MCF 10A (cell line): ENCODE results near the gene ATF7IP2. TPM values are rescaled to one million over a fixed set of nuclear protein-coding genes. Genes with fewer than 3 reads are reported as not detected.
"Not testable (repeated sequence)": the region's sequence is repeated elsewhere in the genome, so short reads cannot be mapped to it uniquely, and the experiment has no call there.

Experiments used
- BruUV-seq: library from RNA; stranded (reverse); fragments of 400-500 nt; replicated peaks from 2 replicates; lab custom pipeline; 2021; lab: Mats Ljungman, UMichigan
- CTCF ChIA-PET: fragments of 300-600 bp; sonication (Branson Sonifier 250); formaldehyde crosslinking; extraction: SDS; loops from one replicate; lab custom pipeline; 2021; ENCODE audit warnings: antibody characterized with exemption, inconsistent platforms; lab: Yijun Ruan, JAX
- POLR2A ChIA-PET: fragments of 300-600, 350-650 bp; sonication (Branson Sonifier 250); formaldehyde crosslinking; extraction: SDS; loops from one replicate; lab custom pipeline; 2020; ENCODE audit warnings: antibody characterized with exemption, inconsistent platforms; lab: Yijun Ruan, JAX
- DNase-seq: peaks from one replicate; pipeline ENCODE4 v3.0.0-alpha.2; 2018; ENCODE audit not compliant: unreplicated experiment
- H3K27ac Mint-ChIP-seq: one replicate; pipeline ENCODE4 v1.8.0; 2022; ENCODE audit warnings: mild to moderate bottlenecking, low read depth, mixed read lengths; ENCODE audit not compliant: unreplicated experiment
- H3K27me3 Mint-ChIP-seq: one replicate; pipeline ENCODE4 v1.8.0; 2022; ENCODE audit warnings: mixed read lengths; ENCODE audit not compliant: insufficient read depth, unreplicated experiment
- H3K36me3 Mint-ChIP-seq: one replicate; pipeline ENCODE4 v1.8.0; 2022; ENCODE audit warnings: mild to moderate bottlenecking, moderate library complexity, mixed read lengths; ENCODE audit not compliant: insufficient read depth, unreplicated experiment
- H3K4me1 Mint-ChIP-seq: one replicate; pipeline ENCODE4 v1.8.0; 2022; ENCODE audit warnings: mixed read lengths; ENCODE audit not compliant: insufficient read depth, unreplicated experiment
- H3K4me3 Mint-ChIP-seq: one replicate; pipeline ENCODE4 v1.8.0; 2022; ENCODE audit warnings: mild to moderate bottlenecking, moderate library complexity, mixed read lengths; ENCODE audit not compliant: unreplicated experiment
- H3K9me3 Mint-ChIP-seq: one replicate; pipeline ENCODE4 v1.8.0; 2022; ENCODE audit warnings: mixed read lengths; ENCODE audit not compliant: unreplicated experiment
- intact Hi-C: fragments of 100-400 bp; cut with micrococcal nuclease; formaldehyde crosslinking; loops from 2 replicates; pipeline ENCODE4 v1.14.1; 2022
- total RNA-seq: library from RNA; stranded (reverse); gene quantifications from 2 replicates; pipeline ENCODE4 v1.2.3, GENCODE V29; 2022
- TF ChIP-seq, protein P1 (sequence below): fragments of 200-600 bp; IDR thresholded peaks from one replicate; pipeline ENCODE4 v1.8.0; 2022; ENCODE audit warnings: antibody characterized with exemption, mild to moderate bottlenecking; ENCODE audit not compliant: unreplicated experiment

Gene ATF7IP2
- total RNA-seq, 1 experiment from 2014 or later = 6.5 TPM

DNA sequence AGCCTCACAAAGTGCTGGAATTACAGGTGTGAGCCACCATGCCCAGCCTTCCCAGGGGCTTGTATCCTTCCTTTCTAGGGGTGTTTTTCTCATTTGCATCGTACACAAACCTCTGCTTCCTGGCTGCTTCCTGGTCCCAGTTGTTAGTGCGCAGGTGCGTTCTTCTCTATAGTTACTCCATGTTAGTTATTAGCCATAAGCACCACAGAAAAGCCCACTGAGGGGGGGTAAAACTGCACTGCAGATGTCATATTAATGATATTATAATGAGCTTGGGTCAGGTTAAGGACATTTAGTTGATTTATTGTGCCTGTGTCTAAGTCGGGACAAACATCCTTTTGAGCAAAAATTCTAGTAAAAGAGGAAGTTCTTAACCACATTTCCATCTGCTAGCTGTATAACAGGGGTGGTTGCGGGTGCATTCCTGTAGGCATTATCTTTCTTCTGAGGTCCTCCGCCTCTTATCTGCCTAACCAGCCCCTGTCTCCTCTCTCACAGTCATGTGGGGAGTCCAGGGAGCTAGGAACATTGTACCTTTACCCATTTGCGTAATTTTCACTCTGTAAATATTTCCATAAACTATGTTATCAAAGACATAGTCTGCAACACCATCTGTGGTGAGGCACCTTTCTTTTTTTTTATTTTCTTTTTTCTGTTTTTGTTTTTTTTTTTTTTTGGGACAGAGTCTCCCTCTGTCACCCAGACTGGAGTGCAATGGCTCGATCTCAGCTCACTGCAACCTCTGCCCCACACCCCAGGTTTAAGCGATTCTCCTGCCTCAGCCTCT is 23.6 kb upstream of the ATF7IP2 start:
- no peaks in the 10 kb centered on the region for H3K4me1 Mint-ChIP-seq
- TF ChIP-seq, protein P1, sequence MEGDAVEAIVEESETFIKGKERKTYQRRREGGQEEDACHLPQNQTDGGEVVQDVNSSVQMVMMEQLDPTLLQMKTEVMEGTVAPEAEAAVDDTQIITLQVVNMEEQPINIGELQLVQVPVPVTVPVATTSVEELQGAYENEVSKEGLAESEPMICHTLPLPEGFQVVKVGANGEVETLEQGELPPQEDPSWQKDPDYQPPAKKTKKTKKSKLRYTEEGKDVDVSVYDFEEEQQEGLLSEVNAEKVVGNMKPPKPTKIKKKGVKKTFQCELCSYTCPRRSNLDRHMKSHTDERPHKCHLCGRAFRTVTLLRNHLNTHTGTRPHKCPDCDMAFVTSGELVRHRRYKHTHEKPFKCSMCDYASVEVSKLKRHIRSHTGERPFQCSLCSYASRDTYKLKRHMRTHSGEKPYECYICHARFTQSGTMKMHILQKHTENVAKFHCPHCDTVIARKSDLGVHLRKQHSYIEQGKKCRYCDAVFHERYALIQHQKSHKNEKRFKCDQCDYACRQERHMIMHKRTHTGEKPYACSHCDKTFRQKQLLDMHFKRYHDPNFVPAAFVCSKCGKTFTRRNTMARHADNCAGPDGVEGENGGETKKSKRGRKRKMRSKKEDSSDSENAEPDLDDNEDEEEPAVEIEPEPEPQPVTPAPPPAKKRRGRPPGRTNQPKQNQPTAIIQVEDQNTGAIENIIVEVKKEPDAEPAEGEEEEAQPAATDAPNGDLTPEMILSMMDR = no peak
- ChIA-PET POLR2A (no interaction called here), CTCF (interaction anchor here (0.6 kb wide), 1 partner anchor 1369 kb away, joined by 3 read pairs; no protein-coding TSS in a partner anchor)
- no peaks in the 10 kb centered on the region for H3K27me3 Mint-ChIP-seq
- H3K4me3 Mint-ChIP-seq = no peak overlapping the region
- BruUV-seq = no TSS peak
- H3K36me3 Mint-ChIP-seq = peaks cover 6% of the 10 kb centered on the region
- no peak for DNase-seq
- no peaks in the 10 kb centered on the region for H3K9me3 Mint-ChIP-seq
- H3K27ac Mint-ChIP-seq = no peak overlapping the region
- intact Hi-C loops = no loop called here

DNA sequence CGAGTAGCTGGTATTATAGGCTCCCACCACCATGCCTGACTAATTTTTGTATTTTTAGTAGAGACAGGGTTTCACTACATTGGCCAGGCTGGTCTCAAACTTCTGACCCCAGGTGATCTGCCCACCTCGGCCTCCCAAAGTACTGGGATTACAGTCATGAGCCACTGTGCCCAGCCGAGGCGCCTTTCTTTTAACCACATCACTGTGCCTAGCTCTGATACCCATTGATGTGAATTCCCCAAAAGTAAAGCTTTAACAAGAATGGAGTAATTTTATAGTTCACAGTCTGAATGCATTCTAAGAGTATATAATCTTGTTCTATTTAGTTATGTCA is 23.0 kb upstream of the ATF7IP2 start:
- not testable (repeated sequence) for H3K4me3 Mint-ChIP-seq
- CTCF ChIA-PET = interaction anchor here (0.6 kb wide), 1 partner anchor 1369 kb away, joined by 3 read pairs; no protein-coding TSS in a partner anchor

DNA sequence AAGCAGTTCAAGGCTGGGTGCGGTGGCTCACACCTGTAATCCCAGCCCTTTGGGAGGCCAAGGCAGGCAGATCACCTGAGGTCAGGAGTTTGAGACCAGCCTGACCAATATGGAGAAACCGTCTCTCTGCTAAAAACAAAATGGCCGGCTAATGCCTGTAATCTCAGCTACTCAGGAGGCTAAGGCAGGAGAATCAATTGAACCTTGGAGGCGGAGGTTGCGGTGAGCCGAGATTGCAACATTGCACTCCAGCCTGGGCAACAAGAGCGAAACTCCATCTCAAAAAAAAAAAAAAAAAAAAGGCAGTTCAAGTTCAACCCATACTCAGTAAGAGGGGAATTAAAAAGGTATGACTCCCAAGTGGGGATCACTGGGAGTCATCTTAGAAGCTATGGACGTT is 19.2 kb upstream of the ATF7IP2 start:
- H3K4me1 Mint-ChIP-seq, H3K9me3 Mint-ChIP-seq, intact Hi-C loops, DNase-seq, H3K4me3 Mint-ChIP-seq, H3K36me3 Mint-ChIP-seq, POLR2A ChIA-PET, H3K27me3 Mint-ChIP-seq, H3K27ac Mint-ChIP-seq, BruUV-seq: not testable (repeated sequence)
- CTCF ChIA-PET = interaction anchor here (0.6 kb wide), 1 partner anchor 1208 kb away, joined by 3 read pairs; no protein-coding TSS in a partner anchor

More for the DNA sequence above, 23.0 kb upstream of the ATF7IP2 start:
- BruUV-seq, H3K36me3 Mint-ChIP-seq, H3K27ac Mint-ChIP-seq, H3K4me1 Mint-ChIP-seq, H3K9me3 Mint-ChIP-seq, intact Hi-C loops, DNase-seq, POLR2A ChIA-PET, H3K27me3 Mint-ChIP-seq: not testable (repeated sequence)

DNA sequence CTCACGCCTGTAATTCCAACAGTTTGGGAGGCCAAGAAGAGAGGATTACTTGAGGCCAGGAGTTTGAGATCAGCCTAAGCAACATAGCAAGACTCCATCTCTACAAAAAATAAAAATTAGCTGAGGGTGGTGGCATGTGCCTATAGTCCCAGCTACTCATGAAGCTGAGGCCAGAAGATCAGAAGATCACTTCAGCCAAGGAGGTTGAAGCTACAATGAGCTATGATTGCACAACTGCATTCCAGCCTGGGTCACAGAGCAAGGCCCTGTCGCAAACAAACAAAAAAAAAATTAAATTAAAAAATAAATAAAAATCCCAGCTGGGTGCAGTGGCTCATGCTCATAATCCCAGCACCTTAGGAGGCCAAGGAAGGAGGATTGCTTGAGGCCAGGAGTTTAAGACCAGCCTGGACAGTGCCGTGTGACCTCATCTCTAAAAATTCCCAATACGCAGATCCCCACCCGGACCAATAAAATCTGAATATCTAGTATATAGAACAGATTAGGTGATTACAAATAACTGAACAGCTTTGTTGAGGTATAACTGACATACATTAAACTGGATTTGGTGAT is 18.2 kb upstream of the ATF7IP2 start:
- Mint-ChIP-seq H3K4me1 (no peaks in the 10 kb centered on the region), H3K4me3 (no peak overlapping the region), H3K27me3 (no peaks in the 10 kb centered on the region), H3K36me3 (no peaks in the 10 kb centered on the region), H3K9me3 (no peaks in the 10 kb centered on the region), H3K27ac (no peak overlapping the region)
- intact Hi-C loops = no loop called here
- TF ChIP-seq, protein P1 = no peak
- ChIA-PET POLR2A (interaction anchor here (1.6 to 2.1 kb wide), 2 partner anchors 18 to 26 kb away, joined by 5 to 6 read pairs; partner anchors contain the start of gene ATF7IP2), CTCF (interaction anchor here (0.6 to 1.2 kb wide), 3 partner anchors 53 to 142 kb away, joined by 3 to 4 read pairs (median 3); no protein-coding TSS in a partner anchor)
- no peak for DNase-seq
- BruUV-seq = no TSS peak
